Heart left ventricle (tissue), 16 donors: ENCODE data around the gene TTC7B. TPM values are rescaled to one million over a fixed set of nuclear protein-coding genes. Genes with fewer than 3 reads are reported as not detected.

Experiments used
- ATAC-seq, 4 donors: fragments of 200-7000 bp; cut with Tn5 transposase; one replicate each; pipeline ENCODE4 v1.9.1; 2020 to 2022; ENCODE audit warnings: moderate library complexity in 4 of 4, mild to moderate bottlenecking in 3 of 4, moderate number of reproducible peaks in 1 of 4
- DNase-seq, 5 donors: peaks; one replicate each; pipeline ENCODE4 v3.0.0-alpha.2; 2020
- H3K27ac ChIP-seq, 12 donors: fragments of 200-600 bp; sonication (generic) in 4 of 12; one replicate each; pipeline versions ENCODE4 v1.5.0 to v1.8.0; 2016 to 2022; ENCODE audit warnings: mild to moderate bottlenecking in 2 of 12
- H3K27me3 ChIP-seq, 9 donors: fragments of 200-600 bp; sonication (generic) in 2 of 9; one replicate each; pipeline versions ENCODE4 v1.5.1 to v1.8.0; 2016 to 2022; ENCODE audit warnings: mild to moderate bottlenecking in 3 of 9
- H3K36me3 ChIP-seq, 9 donors: fragments of 200-600 bp; sonication (generic) in 2 of 9; one replicate each; pipeline versions ENCODE4 v1.5.0 to v1.8.0; 2018 to 2022; ENCODE audit warnings: mild to moderate bottlenecking in 2 of 9
- H3K4me1 ChIP-seq, 12 donors: fragments of 200-600 bp; sonication (generic) in 4 of 12; one replicate each; pipeline versions ENCODE4 v1.5.0 to v1.8.0; 2016 to 2022; ENCODE audit warnings: mild to moderate bottlenecking in 3 of 12
- H3K4me3 ChIP-seq, 12 donors: fragments of 200-600 bp; sonication (generic) in 4 of 12; one replicate each; pipeline versions ENCODE4 v1.5.0 to v1.8.0; 2017 to 2022; ENCODE audit warnings: mild to moderate bottlenecking in 9 of 12, moderate library complexity in 4 of 12
- H3K9me3 ChIP-seq, 12 donors: fragments of 200-600 bp; sonication (generic) in 4 of 12; one replicate each; pipeline versions ENCODE4 v1.5.0 to v1.8.0; 2016 to 2022; ENCODE audit warnings: mild to moderate bottlenecking in 1 of 12
- POLR2A ChIP-seq, 2 donors: fragments of 450-650 bp; IDR thresholded peaks; one replicate each; pipeline ENCODE4 v1.6.1; 2017; ENCODE audit warnings: antibody characterized with exemption in 2 of 2, mild to moderate bottlenecking in 2 of 2, moderate library complexity in 2 of 2
- WGBS, 4 donors: extraction: QIAGEN DNeasy Blood & Tissue Kit in 2 of 4; methylation state at CpG; one replicate each; pipeline versions ENCODE4 v1.1.5 to v1.1.7; 2013 to 2018; 5-methylcytosine and 5-hydroxymethylcytosine counted together
- intact Hi-C, 10 donors: fragments of 100-400 bp; cut with DNase I; formaldehyde crosslinking; loops; one replicate each; pipeline versions ENCODE4 v1.11.1 to v1.14.2; 2022
- long read RNA-seq, 3 donors: library from polyadenylated mRNA; unstranded; transcript quantifications; one replicate each; pipeline ENCODE4 v2.0.0, GENCODE V29; 2020 to 2021
- polyA plus RNA-seq, 2 donors: library from polyadenylated mRNA; stranded (reverse); fragments of 200-250 nt; gene quantifications; one replicate each; pipeline ENCODE4 v1.2.3, GENCODE V29; 2013
- total RNA-seq, 9 donors: library from RNA; depleted of rRNA in 2 of 9; stranded (reverse); fragments of >200 nt in 2 of 9; fragmentation: NEBNext Ultra II Directional in 3 of 9; extraction: Animal tissue kit (Norgen Biotek cat#: 25700) in 3 of 9; gene quantifications; one replicate each; pipeline versions ENCODE4 v1.1.0 to v1.2.4, GENCODE V29; 2016 to 2023
- TF ChIP-seq, protein P1 (sequence below), 12 donors: fragments of 200-600 bp; sonication (generic) in 4 of 12; IDR thresholded peaks; one replicate each; pipeline versions ENCODE4 v1.5.0 to v1.8.0; 2018 to 2022; ENCODE audit warnings: antibody characterized with exemption in 12 of 12, mild to moderate bottlenecking in 5 of 12
- donor health status: ischemic (EF 13 %, LVEDD 7.1; RV severe dilation, severe dysfunction).
- donor health status: healthy with polysubstance abuse.
- donor health status: DM: no; HTN: yes; CAD: no.
- donor health status: DM: no; HTN: no; CAD: no.
- donor health status: ischemic (EF 25% LVEDD 6.9; RV normal size, moderate dysfunction).
- donor health status: ischemic (EF 25% LVEDD 5.7; RV mildly dilated, moderate dysfunction).
- donor health status: healthy.
- donor health status: DM: yes; HTN: yes; CAD: no.
- donor health status: ischemic (EF 35%, LVEDD 5.7; RV mildly dilated, moderate dysfunction).
- donor health status: nonischemic (EF 11% LVEDD 7.7; RV severe dilation, severe dysfunction).
- donor health status: DM: yes; HTN: yes; CAD: no.
- donor health status: PGD.
- donor health status: ischemic (EF 29% LVEDD 5.4; RV normal size, mild dysfunction).
- donor health status: nonischemic (EF 23%, LVEDD 6.1; RV moderate dilation, normal function).

Gene TTC7B, protein sequence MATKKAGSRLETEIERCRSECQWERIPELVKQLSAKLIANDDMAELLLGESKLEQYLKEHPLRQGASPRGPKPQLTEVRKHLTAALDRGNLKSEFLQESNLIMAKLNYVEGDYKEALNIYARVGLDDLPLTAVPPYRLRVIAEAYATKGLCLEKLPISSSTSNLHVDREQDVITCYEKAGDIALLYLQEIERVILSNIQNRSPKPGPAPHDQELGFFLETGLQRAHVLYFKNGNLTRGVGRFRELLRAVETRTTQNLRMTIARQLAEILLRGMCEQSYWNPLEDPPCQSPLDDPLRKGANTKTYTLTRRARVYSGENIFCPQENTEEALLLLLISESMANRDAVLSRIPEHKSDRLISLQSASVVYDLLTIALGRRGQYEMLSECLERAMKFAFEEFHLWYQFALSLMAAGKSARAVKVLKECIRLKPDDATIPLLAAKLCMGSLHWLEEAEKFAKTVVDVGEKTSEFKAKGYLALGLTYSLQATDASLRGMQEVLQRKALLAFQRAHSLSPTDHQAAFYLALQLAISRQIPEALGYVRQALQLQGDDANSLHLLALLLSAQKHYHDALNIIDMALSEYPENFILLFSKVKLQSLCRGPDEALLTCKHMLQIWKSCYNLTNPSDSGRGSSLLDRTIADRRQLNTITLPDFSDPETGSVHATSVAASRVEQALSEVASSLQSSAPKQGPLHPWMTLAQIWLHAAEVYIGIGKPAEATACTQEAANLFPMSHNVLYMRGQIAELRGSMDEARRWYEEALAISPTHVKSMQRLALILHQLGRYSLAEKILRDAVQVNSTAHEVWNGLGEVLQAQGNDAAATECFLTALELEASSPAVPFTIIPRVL
- 10 to 100 TPM; 54.5 to 76.1 (median 67.9) TPM for total RNA-seq
- 10 to 100 TPM; 20.3 to 38.6 TPM for polyA plus RNA-seq
- long read RNA-seq, donor 1, partial matches to known transcripts: 3 of 7 reads
- long read RNA-seq, donor 1, other reads (novel, unspliced or antisense): 4 of 7 reads
- long read RNA-seq, donor 2, partial matches to known transcripts: 14 of 22 reads
- long read RNA-seq, donor 2, other reads (novel, unspliced or antisense): 7 of 22 reads
- long read RNA-seq, donor 3, partial matches to known transcripts: 4 of 8 reads
- long read RNA-seq, donor 3, other reads (novel, unspliced or antisense): 4 of 8 reads

DNA sequence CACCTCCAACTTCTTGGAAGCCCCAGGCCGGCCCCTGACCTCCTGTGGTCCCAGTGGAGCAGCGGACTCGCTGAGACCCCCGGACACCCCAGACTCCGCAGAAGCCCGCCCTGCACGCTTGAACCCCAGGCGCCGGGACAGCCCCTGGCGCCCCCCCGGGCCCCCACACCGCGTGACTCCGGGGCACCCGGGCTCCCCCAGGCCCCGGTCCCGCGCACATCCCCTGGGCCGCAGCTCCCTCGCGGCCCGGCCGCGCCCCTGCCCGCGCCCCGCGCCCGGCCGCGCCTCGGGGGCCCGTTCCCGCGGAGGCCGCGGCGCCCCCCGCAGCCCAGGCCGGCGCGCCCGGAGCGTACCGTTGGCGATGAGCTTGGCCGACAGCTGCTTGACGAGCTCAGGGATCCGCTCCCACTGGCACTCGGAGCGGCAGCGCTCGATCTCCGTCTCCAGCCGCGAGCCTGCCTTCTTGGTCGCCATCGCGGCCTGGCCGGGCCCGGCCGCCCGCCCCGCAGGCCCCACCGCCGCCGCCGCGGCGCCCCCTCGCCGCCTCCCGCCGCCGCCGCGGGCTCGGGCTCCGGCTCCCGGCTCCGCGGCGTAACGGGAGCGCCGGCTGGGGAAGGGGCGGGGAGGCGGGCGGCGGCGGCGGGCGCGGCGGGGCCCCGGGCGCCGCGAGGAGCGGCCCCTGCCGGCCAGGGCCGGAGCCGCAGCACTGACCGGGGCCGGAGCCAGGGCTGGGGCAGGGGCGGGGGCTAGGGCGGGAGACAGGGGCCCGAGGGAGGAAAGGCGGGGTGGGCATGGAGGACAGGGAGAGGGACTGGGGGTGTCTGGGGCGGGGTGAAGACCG is at the start of gene TTC7B:
Gene TTC7B (minus strand): TSS at position 609 of the 841 bp plus-strand sequence. CDS start 135 bp downstream, at position 474.
- H3K36me3 ChIP-seq: no peaks in the 10 kb centered on the region
- TF ChIP-seq POLR2A (IDR thresholded peaks at IDR 0.05): no peak
- TF ChIP-seq, protein P1, sequence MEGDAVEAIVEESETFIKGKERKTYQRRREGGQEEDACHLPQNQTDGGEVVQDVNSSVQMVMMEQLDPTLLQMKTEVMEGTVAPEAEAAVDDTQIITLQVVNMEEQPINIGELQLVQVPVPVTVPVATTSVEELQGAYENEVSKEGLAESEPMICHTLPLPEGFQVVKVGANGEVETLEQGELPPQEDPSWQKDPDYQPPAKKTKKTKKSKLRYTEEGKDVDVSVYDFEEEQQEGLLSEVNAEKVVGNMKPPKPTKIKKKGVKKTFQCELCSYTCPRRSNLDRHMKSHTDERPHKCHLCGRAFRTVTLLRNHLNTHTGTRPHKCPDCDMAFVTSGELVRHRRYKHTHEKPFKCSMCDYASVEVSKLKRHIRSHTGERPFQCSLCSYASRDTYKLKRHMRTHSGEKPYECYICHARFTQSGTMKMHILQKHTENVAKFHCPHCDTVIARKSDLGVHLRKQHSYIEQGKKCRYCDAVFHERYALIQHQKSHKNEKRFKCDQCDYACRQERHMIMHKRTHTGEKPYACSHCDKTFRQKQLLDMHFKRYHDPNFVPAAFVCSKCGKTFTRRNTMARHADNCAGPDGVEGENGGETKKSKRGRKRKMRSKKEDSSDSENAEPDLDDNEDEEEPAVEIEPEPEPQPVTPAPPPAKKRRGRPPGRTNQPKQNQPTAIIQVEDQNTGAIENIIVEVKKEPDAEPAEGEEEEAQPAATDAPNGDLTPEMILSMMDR (IDR thresholded peaks at IDR 0.05): peak in 8 of 12 donors; percentile 10 to 45 (median 28)
- H3K27ac ChIP-seq: peak within 1 kb of the TSS in 4 of 12 donors; percentile 59 to 68 (median 60)
- H3K27me3 ChIP-seq: no peaks in the 10 kb centered on the region
- DNase-seq (peak; percentile 50 to 73 (median 57)), ATAC-seq (peak; percentile 57 to 86 (median 76))
- 0 to 6% (median 1%) methylated on average over 6 to 111 of the region's 111 CpGs for WGBS, 4 donors
- peaks cover 0 to 34% (median 14%) of the 10 kb centered on the region in 12 donors for H3K4me1 ChIP-seq
- peak within 1 kb of the TSS; percentile 56 to 97 (median 79) for H3K4me3 ChIP-seq
- intact Hi-C loops: loop anchor here in 5 of 10 donors (2.0 to 10.0 kb wide), 4 partner anchors 51 to 94 kb away; no protein-coding TSS in a partner anchor
- H3K9me3 ChIP-seq: no peaks in the 10 kb centered on the region

DNA sequence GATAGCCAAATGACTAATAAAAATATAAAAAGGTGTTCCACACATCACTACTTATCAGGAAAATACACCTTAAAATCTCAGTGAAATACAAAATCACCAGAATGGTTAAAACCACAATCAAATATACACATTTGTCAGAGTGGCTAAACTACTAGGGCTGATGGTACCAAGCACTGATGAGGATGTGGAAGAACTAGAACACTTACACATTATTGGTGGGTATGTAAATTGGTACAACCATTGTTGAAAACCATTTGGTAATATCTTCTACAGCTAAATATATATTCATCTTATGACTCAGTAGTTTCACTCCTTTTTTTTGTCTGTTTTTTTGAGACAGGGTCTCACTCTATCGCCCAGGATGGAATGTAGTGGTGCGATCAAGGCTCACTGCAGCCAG is 48.5 kb upstream of the TTC7B start:
- Histone ChIP-seq H3K4me3 (no peak overlapping the region), H3K36me3 (no peaks in the 10 kb centered on the region), H3K27me3 (no peaks in the 10 kb centered on the region), H3K4me1 (peaks cover 0 to 21% (median 4%) of the 10 kb centered on the region in 12 donors), H3K9me3 (no peaks in the 10 kb centered on the region), H3K27ac (no peak overlapping the region)
- intact Hi-C loops: no loop called here
- 97 to 99% (median 98%) methylated on average over 2 of the region's 2 CpGs for WGBS, 4 donors
- no peak for DNase-seq
- TF ChIP-seq, protein P1 (IDR thresholded peaks at IDR 0.05): no peak
- TF ChIP-seq POLR2A (IDR thresholded peaks at IDR 0.05): no peak
- ATAC-seq: no peak

DNA sequence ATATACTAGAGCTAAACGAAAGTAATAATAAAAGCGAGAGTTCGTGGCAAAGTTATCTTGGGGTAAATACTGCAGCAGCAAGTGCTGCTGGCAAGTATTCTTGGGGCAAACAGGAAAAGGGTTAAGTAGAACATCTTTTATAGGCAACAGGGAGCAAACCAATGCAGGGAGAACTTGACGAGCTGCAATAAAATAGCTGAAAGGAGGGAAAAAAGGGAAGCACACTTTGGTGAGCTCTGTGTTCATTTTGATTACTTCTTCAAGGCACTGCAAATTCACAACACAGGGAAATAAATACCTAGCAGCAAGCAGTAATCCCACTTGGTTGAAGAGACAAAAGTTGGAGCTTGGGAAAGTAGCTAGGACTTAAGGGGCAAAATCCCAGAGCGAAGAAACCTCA is 42.3 kb upstream of the TTC7B start:
- Histone ChIP-seq H3K36me3 (no peaks in the 10 kb centered on the region), H3K27me3 (no peaks in the 10 kb centered on the region), H3K4me3 (no peak overlapping the region), H3K9me3 (no peaks in the 10 kb centered on the region), H3K4me1 (no peaks in the 10 kb centered on the region), H3K27ac (no peak overlapping the region)
- TF ChIP-seq, protein P1 (IDR thresholded peaks at IDR 0.05): no peak
- no peak for TF ChIP-seq POLR2A (IDR thresholded peaks at IDR 0.05)
- intact Hi-C loops: no loop called here
- no peak for ATAC-seq
- DNase-seq: no peak
- WGBS, 4 donors: 88 to 90% (median 89%) methylated on average over 5 of the region's 5 CpGs
